GM13977 (cell line): Measurements from ENCODE around the gene TNN.

ENCODE experiments used
- DNase-seq: peaks from one replicate; pipeline ENCODE4 v3.0.0; 2012; ENCODE audit warnings: low spot score
- in situ Hi-C: fragments of 300-500 bp; cut with MboI; formaldehyde crosslinking; loops from one replicate; pipeline ENCODE4 v1.12.0; 2022; ENCODE audit warnings: low sequenced_read_pairs, low pct_unique_long_range_greater_than_20kb, mixed read lengths, inconsistent platforms; ENCODE audit not compliant: unreplicated experiment
- TF ChIP-seq, protein P1 (sequence below): IDR thresholded peaks from 2 replicates; pipeline ENCODE4 v1.5.1; 2012; ENCODE audit warnings: mild to moderate bottlenecking, control low read depth; ENCODE audit not compliant: insufficient read depth; ENCODE audit errors: extremely low read depth, missing control alignments

Gene TNN

DNA sequence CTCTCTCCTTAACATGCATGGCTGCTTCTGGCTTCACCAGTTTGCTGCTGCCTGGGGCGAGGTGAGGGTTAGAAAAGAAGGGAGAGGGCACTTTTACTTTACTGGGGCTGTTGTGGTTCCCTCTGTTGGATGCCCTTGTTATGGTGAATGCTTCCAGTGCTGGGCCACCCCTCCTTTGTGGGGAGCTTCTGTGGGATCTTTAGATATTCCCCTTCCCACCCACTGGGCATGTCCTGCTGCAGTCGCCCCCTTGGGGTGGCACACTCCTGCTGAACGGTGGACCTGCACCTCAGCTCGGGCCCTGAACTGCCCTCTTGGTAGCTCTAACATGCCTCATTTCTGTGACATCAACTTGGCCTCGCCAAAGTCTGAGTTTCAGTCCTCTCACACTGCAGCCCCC lies 6.0 kb downstream of the TNN start:
- TF ChIP-seq, protein P1, sequence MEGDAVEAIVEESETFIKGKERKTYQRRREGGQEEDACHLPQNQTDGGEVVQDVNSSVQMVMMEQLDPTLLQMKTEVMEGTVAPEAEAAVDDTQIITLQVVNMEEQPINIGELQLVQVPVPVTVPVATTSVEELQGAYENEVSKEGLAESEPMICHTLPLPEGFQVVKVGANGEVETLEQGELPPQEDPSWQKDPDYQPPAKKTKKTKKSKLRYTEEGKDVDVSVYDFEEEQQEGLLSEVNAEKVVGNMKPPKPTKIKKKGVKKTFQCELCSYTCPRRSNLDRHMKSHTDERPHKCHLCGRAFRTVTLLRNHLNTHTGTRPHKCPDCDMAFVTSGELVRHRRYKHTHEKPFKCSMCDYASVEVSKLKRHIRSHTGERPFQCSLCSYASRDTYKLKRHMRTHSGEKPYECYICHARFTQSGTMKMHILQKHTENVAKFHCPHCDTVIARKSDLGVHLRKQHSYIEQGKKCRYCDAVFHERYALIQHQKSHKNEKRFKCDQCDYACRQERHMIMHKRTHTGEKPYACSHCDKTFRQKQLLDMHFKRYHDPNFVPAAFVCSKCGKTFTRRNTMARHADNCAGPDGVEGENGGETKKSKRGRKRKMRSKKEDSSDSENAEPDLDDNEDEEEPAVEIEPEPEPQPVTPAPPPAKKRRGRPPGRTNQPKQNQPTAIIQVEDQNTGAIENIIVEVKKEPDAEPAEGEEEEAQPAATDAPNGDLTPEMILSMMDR, result no peak
- DNase-seq, result no peak
- in situ Hi-C loops, result no loop called here

DNA sequence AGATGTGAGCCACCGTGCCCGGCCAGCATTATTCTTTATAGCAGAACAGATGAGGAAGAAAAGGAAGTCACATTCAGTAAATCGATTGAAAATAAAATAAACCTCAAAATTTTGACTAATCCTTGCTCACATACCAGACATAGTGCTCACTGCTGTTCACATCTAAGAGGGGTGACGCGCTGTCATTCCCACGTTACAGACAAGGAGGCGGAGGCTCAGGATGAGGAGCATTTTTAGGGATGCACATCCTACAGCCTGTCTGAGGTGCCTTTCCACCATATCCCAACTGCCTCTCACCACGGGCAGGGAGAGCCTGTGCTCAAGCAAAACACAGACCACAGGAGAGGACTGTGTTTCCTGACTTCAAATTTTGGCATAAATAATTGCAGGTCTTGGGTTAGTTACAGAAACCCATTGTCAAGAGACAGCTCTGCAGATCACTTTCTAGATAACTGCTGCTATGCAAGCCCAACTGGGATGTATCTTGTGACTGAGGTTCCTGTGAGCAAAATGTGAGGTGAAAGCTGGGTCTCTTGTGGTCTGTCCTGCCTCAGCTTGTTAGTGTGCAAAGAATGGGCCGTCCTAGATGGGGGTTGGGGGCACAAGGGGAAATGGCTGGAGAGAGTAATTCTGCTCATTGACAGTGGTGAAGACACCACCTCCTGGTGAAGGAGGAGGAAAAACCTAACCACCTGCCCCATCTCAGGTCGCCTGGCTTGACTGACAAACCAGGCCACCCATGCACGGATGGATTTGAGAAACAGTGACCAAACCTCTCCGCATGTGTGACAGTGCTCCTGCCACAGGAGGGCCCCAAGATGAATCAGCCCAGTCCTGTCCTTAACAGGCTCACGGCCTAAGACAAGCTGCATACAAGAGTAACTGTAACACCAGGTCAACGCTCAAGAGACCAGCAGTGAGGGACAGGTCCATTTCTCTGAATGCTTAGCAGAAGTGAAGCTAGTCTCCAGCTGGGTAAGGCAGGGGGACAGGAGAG lies 8.2 kb downstream of the TNN start:
- TF ChIP-seq, protein P1, result no peak
- peak; percentile 55 for DNase-seq
- in situ Hi-C loops, result no loop called here

DNA sequence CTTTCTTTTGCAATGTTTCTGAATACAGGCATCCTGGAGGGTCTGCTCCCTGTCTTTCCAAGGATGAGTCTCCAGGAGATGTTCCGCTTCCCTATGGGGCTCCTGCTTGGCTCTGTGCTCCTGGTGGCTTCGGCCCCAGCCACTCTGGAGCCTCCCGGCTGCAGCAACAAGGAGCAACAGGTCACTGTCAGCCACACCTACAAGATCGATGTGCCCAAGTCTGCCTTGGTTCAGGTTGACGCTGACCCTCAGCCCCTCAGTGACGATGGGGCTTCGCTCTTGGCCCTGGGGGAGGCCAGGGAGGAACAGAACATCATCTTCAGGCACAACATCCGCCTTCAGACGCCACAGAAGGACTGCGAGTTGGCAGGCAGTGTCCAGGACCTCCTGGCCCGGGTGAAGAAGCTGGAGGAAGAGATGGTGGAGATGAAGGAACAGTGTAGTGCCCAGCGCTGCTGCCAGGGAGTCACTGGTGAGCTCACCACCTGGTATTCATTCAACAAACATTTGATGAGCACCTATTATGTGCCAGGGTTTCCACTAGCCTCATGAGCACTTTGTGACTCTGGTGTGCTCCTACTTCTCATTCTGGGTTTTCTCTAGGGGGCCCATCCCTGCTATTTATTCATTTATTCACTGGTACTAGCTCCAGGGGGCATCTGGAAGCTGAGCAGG lies 9.9 kb downstream of the TNN start:
- TF ChIP-seq, protein P1, result no peak
- no peak for DNase-seq
- in situ Hi-C loops, result no loop called here

DNA sequence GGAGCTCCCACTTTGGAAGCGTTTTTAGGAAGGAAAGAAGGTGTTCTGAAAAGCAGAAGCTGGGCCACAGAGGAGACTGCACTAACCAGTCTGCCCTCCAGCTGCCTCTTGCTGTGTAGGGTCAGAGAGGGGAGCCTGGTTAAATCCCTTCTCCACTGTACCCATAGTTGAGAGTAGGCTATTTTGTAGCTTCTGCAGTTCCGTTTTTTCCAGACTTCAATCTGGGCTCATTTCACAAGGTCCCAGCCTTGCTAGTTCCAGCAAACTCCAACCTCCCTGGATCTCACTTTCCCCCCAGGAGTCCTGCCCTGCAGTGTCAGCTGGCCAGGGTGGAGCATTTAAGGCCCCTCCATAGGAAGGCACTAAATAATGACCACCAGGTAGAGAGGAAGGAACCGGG lies 11.0 kb downstream of the TNN start:
- TF ChIP-seq, protein P1, result no peak
- DNase-seq, result no peak
- in situ Hi-C loops, result no loop called here

DNA sequence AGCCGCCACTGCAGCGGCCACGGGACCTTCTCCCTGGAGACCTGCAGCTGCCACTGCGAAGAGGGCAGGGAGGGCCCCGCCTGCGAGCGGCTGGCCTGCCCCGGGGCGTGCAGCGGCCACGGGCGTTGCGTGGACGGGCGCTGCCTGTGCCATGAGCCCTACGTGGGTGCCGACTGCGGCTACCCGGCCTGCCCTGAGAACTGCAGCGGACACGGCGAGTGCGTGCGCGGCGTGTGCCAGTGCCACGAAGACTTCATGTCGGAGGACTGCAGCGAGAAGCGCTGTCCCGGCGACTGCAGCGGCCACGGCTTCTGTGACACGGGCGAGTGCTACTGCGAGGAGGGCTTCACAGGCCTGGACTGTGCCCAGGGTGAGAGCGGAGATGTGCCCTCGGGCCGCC lies 11.7 kb downstream of the TNN start:
- DNase-seq, result no peak
- TF ChIP-seq, protein P1, result no peak
- in situ Hi-C loops, result no loop called here

DNA sequence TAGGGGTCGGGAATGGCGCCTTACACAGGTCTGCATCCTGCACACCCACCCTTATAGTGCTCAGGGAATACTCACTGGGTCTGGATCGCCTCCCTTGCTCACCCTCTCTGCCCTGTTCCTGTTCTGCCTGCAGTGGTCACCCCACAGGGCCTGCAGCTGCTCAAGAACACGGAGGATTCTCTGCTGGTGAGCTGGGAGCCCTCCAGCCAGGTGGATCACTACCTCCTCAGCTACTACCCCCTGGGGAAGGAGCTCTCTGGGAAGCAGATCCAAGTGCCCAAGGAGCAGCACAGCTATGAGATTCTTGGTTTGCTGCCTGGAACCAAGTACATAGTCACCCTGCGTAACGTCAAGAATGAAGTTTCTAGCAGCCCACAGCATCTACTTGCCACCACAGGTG lies 12.4 kb downstream of the TNN start:
- DNase-seq, result no peak
- TF ChIP-seq, protein P1, result no peak
- in situ Hi-C loops, result no loop called here
